HG02798 (cell line): ENCODE measurements around the gene ITPKB.
"Not testable (repeated sequence)": the region's sequence is repeated elsewhere in the genome, so short reads cannot be mapped to it uniquely, and the experiment has no call there.

ENCODE experiments used
- ATAC-seq: cut with Tn5 transposase; IDR thresholded peaks from one replicate; pipeline ENCODE4 v1.9.1; 2021; ENCODE audit warnings: mild to moderate bottlenecking; ENCODE audit not compliant: unreplicated experiment, poor library complexity

Gene ITPKB

DNA sequence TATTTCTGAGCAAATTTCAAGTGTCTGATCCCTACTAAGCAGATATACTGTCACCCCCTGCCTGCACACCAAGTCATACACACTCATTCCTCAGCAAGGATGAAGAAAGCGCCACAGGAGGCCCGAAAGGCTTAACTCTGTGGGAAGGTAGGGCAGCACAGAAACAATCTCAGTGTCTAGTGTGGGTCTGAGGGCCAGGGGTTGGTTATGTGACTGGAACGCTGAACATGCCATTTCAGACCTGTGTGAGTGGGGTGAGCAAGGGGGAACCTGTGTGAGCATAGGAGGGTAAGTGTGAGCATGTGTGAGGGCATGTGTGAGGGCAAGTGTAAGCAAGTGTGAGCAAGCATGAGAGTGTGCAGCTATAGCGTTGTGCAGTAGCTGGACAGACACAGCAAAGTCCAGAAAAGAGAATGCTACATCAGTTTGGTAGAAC, 6.2 kb downstream of the ITPKB start:
- no peak for ATAC-seq

DNA sequence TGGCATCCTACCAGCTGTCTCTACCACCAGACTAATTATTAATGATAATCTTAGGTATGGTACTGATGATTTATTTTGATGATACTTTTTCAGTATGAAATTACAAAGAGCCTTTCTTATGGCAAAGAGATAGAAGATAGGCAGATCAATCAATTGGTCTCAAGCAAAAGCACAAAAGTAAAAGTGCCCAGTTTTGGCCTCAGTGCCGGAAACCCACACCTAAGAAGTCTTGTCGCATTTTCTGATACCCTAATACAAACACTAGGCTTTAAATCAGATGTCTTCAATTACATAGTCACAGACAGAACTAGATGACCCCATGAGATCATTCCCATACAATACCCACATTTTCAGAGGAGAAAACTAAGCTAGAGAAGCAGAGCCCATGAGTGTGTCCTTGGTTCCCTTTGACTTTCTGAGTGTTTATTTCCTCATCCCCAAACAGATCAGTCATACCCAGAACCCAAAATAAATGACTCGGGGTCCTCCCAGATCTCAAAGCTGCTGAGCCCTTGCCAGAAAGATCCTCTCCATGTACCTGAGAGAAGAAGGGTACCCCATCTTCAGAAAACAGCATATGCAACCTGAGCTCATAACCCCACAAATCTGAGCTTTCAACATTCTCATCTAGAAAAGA, 7.7 kb downstream of the ITPKB start:
- no peak for ATAC-seq

DNA sequence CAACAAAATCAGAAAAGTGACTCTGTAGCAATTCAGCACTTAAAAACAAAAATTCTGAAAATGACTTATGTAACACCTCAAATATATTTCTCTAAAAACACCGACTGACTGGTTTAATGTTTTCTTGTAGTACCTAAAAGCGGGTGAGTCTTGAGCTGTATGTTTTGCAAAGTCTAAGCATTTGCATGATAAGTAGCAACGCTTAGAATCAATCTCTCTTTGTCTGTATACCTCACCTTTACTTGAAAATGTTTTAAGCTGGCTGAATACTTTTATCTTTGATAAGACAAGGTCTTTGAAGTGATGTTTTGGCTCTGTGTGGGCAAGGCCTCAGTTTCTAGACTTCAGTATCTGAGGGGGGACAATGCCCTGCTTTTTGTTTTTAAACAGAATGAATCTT, 8.2 kb downstream of the ITPKB start:
- no peak for ATAC-seq

- ATAC-seq: no peak
Observed at GRCh38 chr1:226730071-226730470, 9.0 kb downstream of the ITPKB start.

GRCh38 chr1:226728448-226728847, 10.6 kb downstream of the ITPKB start:
- no peak for ATAC-seq

- ATAC-seq: no peak
Observed at GRCh38 chr1:226725897-226726267, 13.2 kb downstream of the ITPKB start.

DNA sequence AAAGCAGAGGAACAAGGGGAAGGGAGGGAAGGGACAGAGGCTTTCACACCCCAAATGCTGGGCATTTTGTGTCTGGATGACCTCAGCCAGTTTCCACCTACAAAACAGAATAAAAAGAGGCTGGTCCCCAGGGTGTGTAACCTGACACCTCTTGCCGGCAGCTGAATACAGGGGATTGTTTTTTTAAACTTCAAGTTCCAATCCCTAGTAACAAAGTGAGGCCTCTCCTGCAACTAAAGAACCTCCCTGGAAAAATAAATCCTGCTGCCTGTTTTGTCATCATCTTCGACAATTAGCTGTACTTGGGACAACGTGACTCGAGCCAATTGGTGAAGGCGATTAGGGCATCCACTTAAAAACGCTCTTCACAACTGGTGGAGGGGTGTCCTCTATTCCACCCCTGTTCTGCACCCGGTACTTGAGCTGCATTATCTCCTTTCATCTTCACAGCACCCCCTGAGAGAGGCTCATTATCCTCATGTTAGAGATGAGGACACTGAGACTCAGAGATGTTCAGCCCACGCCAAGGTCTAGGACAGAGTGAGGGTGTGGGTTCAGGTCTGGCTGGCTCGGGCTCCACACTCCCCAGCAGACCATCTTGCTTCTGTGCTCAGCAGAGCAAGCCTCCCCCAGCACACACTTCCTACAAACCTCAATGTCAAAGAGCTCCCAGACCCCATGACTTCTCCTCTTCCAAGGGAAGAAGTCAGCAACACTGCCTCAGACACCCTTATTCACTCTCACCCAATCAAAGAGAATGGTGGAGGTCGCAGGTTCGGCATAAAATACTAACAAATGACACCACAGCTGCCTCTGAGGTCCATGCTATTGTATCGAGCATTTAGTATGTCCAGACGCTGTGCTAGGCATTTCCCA, 15.2 kb downstream of the ITPKB start:
- ATAC-seq: no peak

- ATAC-seq: no peak
Observed at GRCh38 chr1:226722901-226723656, 16.0 kb downstream of the ITPKB start.

DNA sequence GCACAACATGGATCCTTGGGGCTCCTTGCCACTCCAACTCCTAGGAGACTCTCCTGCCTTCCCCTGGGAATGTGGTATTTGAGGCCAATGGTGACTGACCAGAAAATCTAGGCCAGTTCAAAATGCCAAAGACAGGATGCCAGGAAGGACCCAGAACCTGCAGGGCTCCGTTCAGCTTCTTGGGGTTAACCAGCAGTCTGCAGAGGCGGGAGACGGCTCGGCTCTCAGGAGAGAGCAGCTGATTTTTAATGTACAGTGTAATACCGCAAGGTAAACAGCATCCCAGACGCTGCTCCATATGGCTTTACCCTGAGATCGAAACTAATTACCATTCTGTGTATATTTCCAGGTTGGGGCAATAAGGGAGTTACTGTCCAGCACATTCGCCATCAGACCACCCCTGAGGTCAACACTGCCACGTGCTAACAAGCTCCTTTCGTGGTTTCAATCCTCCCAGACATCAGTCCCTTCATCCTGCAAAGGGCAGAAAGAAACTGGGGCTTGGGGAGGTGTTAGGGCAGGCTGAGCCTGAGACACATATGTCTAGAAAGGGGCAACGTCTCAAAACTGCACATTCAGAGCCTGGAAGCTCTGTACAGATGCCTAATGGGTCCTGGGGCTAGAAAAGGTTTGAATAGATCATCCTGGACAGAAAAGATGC, 16.7 kb downstream of the ITPKB start:
- no peak for ATAC-seq

- ATAC-seq: not testable (repeated sequence)
Observed at GRCh38 chr1:226720574-226720973, 18.5 kb downstream of the ITPKB start.

DNA sequence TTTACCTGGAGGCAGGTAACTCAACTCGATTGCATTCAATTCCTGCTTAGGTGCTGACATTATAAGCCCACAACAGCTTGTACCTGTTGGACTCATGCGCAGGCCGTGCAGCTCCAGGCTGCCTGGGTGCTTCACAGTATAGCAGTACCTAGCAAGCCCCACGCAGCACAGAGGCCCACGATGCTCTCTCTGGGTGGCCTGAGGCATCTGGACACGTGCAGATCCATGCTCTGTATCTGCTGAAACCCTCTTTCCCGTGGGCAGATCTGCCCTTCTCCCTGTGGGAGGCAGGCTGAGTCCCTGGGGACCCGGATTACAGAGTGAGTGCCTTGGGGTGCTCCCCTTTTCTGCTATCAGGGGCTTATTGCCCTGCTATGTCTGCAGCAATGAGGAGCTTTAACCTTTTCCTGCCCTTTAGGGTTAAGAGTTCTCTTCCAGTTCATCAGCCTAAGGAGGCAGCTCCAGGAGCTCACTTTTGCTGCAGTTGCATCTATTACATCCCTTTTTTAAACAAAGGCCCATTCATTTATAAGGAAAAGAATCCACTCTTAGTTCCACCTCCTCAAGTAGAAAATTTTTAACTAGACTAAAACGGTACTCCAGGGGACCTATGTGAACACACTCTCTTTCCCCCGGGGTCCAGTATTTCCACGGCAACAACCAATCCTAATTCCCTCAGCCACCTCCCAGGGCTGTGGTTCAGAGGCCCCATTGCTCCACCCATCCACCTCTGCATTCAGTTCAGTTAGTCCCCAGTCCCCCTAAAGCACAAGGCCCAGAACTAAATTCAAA, 19.3 kb downstream of the ITPKB start:
- no peak for ATAC-seq

GRCh38 chr1:226717256-226717909, 21.7 kb downstream of the ITPKB start:
- ATAC-seq: no peak

DNA sequence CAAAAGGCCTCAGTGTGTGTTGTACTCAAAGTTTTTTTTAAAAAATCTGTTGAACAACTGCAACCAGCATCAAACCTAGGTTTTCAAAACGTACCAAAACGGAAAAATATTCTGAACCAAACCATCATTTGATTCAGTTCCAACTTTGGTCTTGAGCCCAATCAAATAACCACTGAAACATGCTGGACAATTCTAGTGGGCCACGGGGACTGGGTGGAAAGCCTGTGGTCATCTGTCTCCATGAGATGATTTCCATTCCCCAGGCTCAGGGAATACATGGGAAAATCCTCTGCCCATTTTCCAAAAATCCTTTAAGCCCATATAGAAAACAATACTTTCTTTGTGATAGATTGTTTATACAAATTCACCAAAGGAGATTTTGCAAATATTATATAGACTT, 22.5 kb downstream of the ITPKB start:
- ATAC-seq: no peak

GRCh38 chr1:226714148-226714547, 24.9 kb downstream of the ITPKB start:
- no peak for ATAC-seq

GRCh38 chr1:226712742-226713419, 26.2 kb downstream of the ITPKB start:
- ATAC-seq: peak; percentile 9

DNA sequence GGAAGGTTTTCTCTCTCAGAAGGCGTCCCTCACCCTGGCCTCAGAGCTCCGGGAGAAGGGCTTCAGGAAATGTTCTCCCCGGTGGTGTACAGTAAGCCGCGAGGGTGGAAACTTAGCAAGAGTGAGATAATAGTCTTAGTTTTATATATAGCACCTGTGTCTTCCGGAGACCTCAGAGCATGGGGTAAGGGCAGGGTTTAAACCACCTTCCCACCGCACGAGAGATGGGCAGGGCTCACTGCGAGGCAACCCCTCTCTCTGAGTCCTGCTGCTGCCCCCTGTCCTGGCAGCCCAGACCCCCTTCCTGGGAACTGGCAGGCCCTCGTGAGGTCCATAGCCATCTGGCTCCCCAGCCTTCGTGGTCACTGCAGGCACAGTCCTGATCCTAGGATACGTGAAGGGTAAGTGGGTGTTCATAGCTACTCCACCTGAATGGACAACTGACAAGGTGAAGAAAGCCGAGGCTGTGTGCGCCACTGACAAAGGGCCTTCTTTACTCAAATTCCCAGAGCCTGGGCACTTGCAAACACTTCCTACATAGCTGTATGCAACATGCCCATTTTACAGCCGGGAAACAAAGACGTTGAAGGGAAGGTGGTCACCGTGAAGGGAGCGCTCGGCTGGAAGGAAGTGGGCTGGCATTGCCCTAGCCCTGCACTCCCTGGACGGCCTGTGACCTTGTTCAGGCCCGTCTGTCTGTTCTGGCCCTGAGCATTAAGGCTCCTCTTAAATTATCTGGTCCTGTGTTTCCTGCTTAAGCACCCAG, 26.9 kb downstream of the ITPKB start:
- peak; percentile 80 for ATAC-seq

GRCh38 chr1:226710501-226710900, 28.6 kb downstream of the ITPKB start:
- ATAC-seq: no peak

DNA sequence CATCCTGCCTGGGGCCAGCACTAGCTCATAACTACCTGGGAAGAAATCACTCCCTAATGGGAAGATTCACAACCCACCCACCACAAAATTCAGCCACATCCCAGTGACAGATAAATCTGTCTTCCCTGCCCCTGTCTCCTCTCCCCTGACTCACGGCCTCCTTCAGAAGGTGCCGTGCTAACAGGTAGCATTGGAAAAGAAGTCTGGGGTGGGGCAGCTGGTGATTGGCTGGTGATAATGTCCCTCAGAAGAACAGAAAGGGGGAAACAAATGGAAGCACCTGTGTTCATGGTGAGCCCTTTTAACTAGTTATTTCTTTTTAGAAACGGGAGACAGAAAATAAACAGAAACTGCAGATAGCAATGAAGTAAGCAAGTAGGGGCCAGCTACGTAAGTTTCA, 29.1 kb downstream of the ITPKB start:
- ATAC-seq: no peak
